H1 (cell line): ENCODE results near the gene NAALADL1. TPM values are rescaled to one million over a fixed set of nuclear protein-coding genes. Genes with fewer than 3 reads are reported as not detected.

Experiments used
- CTCF ChIA-PET: fragments of 300-600 bp; sonication (Branson Sonifier 250); formaldehyde crosslinking; loops from one replicate; lab custom pipeline; 2021; ENCODE audit not compliant: partially characterized antibody; lab: Charles Lee
- POLR2A ChIA-PET: fragments of 300-600 bp; sonication (Branson Sonifier 250); formaldehyde crosslinking; loops from one replicate; lab custom pipeline; 2021; ENCODE audit warnings: inconsistent platforms; ENCODE audit not compliant: partially characterized antibody; lab: Charles Lee
- DNase-seq, 2 experiments: peaks; one replicate each; pipeline versions ENCODE4 v3.0.0 to v3.0.0-alpha.2; 2010 to 2022; ENCODE audit warnings: low spot score in 2 of 2, low read depth in 1 of 2, mixed read lengths in 1 of 2
- FAIRE-seq: peaks from 2 replicates; lab custom pipeline; 2011; peaks lifted over from hg19 to GRCh38; lab: Jason Lieb, UNC
- H2AFZ ChIP-seq: 2 replicates; pipeline ENCODE4 v1.8.1; 2012; ENCODE audit warnings: low read length, inconsistent platforms
- H2AK5ac ChIP-seq: 2 replicates; pipeline ENCODE4 v1.6.1; 2013; ENCODE audit warnings: low read depth, low read length
- H2BK120ac ChIP-seq: replicated peaks from 2 replicates; pipeline ENCODE3; 2013; ENCODE audit warnings: low read depth, low read length, inconsistent platforms
- H2BK12ac ChIP-seq: 2 replicates; pipeline ENCODE4 v1.6.1; 2013; ENCODE audit warnings: low read depth, low read length
- H2BK15ac ChIP-seq: 2 replicates; pipeline ENCODE4 v1.6.1; 2013; ENCODE audit warnings: low read length
- H2BK20ac ChIP-seq: 2 replicates; pipeline ENCODE4 v1.6.1; 2013; ENCODE audit warnings: low read length
- H2BK5ac ChIP-seq: 2 replicates; pipeline ENCODE4 v1.6.1; 2013; ENCODE audit warnings: low read depth, low read length
- H3K14ac ChIP-seq: 2 replicates; pipeline ENCODE4 v1.6.1; 2013; ENCODE audit warnings: inconsistent platforms; ENCODE audit not compliant: insufficient read length
- H3K18ac ChIP-seq: 2 replicates; pipeline ENCODE4 v1.6.1; 2013; ENCODE audit warnings: low read length; ENCODE audit errors: extremely low read depth
- H3K23ac ChIP-seq: 2 replicates; pipeline ENCODE4 v1.6.1; 2013; ENCODE audit warnings: inconsistent platforms; ENCODE audit not compliant: insufficient read length
- H3K23me2 ChIP-seq: 2 replicates; pipeline ENCODE4 v1.6.1; 2013; ENCODE audit warnings: low read depth, low read length
- H3K27ac ChIP-seq: 2 replicates; pipeline ENCODE4 v1.6.1; 2011; ENCODE audit warnings: low read depth, low read length, inconsistent platforms
- H3K27me3 ChIP-seq, 4 experiments: replicated peaks in 1 of 4; 1 replicate in 1 of 4; 2 replicates in 3 of 4; pipeline versions ENCODE4 v1.6.1 to v1.8.1; 2011 to 2013; ENCODE audit warnings: low read length in 3 of 4, mild to moderate bottlenecking in 3 of 4, inconsistent platforms in 2 of 4, mixed read lengths in 2 of 4, moderate library complexity in 1 of 4; ENCODE audit not compliant: control insufficient read depth in 3 of 4, insufficient read depth in 3 of 4; ENCODE audit errors: extremely low read depth in 1 of 4
- H3K36me3 ChIP-seq, 4 experiments: 2 replicates each; pipeline versions ENCODE4 v1.6.1 to v1.8.1; 2011 to 2013; ENCODE audit warnings: mild to moderate bottlenecking in 4 of 4, low read length in 3 of 4, moderate library complexity in 2 of 4, control low read depth in 1 of 4, inconsistent platforms in 1 of 4; ENCODE audit not compliant: insufficient read depth in 4 of 4, control insufficient read depth in 2 of 4
- H3K4ac ChIP-seq: replicated peaks from 2 replicates; pipeline ENCODE3; 2013; ENCODE audit warnings: low read length, low read depth, mixed read lengths, inconsistent platforms; ENCODE audit not compliant: insufficient read length
- H3K4me1 ChIP-seq, 4 experiments: replicated peaks in 1 of 4; 1 replicate in 1 of 4; 2 replicates in 3 of 4; pipeline versions ENCODE4 v1.6.1 to v1.8.1; 2011 to 2013; ENCODE audit warnings: low read length in 3 of 4, inconsistent platforms in 2 of 4, mixed read lengths in 1 of 4; ENCODE audit not compliant: insufficient read depth in 4 of 4, control insufficient read depth in 3 of 4
- H3K4me2 ChIP-seq, 2 experiments: 2 replicates each; pipeline versions ENCODE4 v1.6.1 to v1.8.1; 2011 to 2013; ENCODE audit warnings: low read depth in 2 of 2, low read length in 2 of 2, control low read depth in 1 of 2, inconsistent platforms in 1 of 2, mild to moderate bottlenecking in 1 of 2; ENCODE audit not compliant: insufficient read depth in 1 of 2
- H3K4me3 ChIP-seq, 4 experiments: fragments of 200-600, 300-600 bp in 1 of 4; sonication (generic), shearing (Covaris generic), sonication (Bioruptor Twin) in 1 of 4; 2 replicates each; pipeline versions ENCODE4 v1.5.1 to v1.8.1; 2011 to 2016; ENCODE audit warnings: low read length in 4 of 4, low read depth in 3 of 4, control low read depth in 2 of 4, inconsistent platforms in 2 of 4, mild to moderate bottlenecking in 2 of 4, mixed read lengths in 1 of 4, moderate library complexity in 1 of 4; ENCODE audit not compliant: insufficient read depth in 2 of 4; ENCODE audit errors: extremely low read depth in 1 of 4
- H3K56ac ChIP-seq: replicated peaks from 2 replicates; pipeline ENCODE3; 2013; ENCODE audit warnings: low read depth, mild to moderate bottlenecking, mixed read lengths, low read length, inconsistent platforms; ENCODE audit not compliant: insufficient read length
- H3K79me1 ChIP-seq: 2 replicates; pipeline ENCODE4 v1.6.1; 2013; ENCODE audit warnings: low read depth, low read length, control low read depth
- H3K79me2 ChIP-seq, 2 experiments: 2 replicates each; pipeline versions ENCODE4 v1.6.1 to v1.8.1; 2012 to 2013; ENCODE audit warnings: low read length in 2 of 2, mild to moderate bottlenecking in 2 of 2, inconsistent platforms in 1 of 2; ENCODE audit not compliant: insufficient read depth in 2 of 2, control insufficient read depth in 1 of 2
- H3K9ac ChIP-seq, 4 experiments: replicated peaks in 1 of 4; 1 replicate in 1 of 4; 2 replicates in 3 of 4; pipeline versions ENCODE4 v1.6.1 to v1.8.1; 2011 to 2013; ENCODE audit warnings: low read depth in 3 of 4, low read length in 3 of 4, control low read depth in 2 of 4, mild to moderate bottlenecking in 2 of 4, moderate library complexity in 2 of 4, inconsistent platforms in 1 of 4; ENCODE audit errors: extremely low read depth in 1 of 4
- H3K9me3 ChIP-seq, 2 experiments: 2 replicates each; pipeline versions ENCODE4 v1.6.1 to v1.8.1; 2012 to 2013; ENCODE audit warnings: mild to moderate bottlenecking in 2 of 2, moderate library complexity in 2 of 2, control low read depth in 1 of 2, inconsistent platforms in 1 of 2, low read depth in 1 of 2, low read length in 1 of 2, mixed read lengths in 1 of 2; ENCODE audit not compliant: insufficient read depth in 2 of 2
- H4K20me1 ChIP-seq, 2 experiments: replicated peaks in 1 of 2; 2 replicates each; pipeline versions ENCODE3 to v1.8.1; 2011 to 2013; ENCODE audit warnings: inconsistent platforms in 2 of 2, low read length in 2 of 2, mild to moderate bottlenecking in 1 of 2; ENCODE audit not compliant: insufficient read depth in 2 of 2, control insufficient read depth in 1 of 2
- H4K5ac ChIP-seq: 2 replicates; pipeline ENCODE4 v1.6.1; 2013; ENCODE audit warnings: low read length, low read depth, mixed read lengths, inconsistent platforms; ENCODE audit not compliant: insufficient read length
- H4K8ac ChIP-seq: 2 replicates; pipeline ENCODE4 v1.8.0; 2013; ENCODE audit warnings: mild to moderate bottlenecking, moderate library complexity, low read length, inconsistent platforms; ENCODE audit not compliant: insufficient read depth; ENCODE audit errors: extremely low read depth
- H4K91ac ChIP-seq: replicated peaks from 2 replicates; pipeline ENCODE3; 2013; ENCODE audit warnings: low read length, mixed read lengths, inconsistent platforms; ENCODE audit not compliant: insufficient read length
- ATF3 ChIP-seq: IDR thresholded peaks from 2 replicates; pipeline ENCODE4 v1.6.1; 2011; ENCODE audit warnings: low read depth, mild to moderate bottlenecking, low read length; ENCODE audit not compliant: insufficient read depth
- CHD1 ChIP-seq: IDR thresholded peaks from 2 replicates; pipeline ENCODE4 v1.6.1; 2012; ENCODE audit warnings: low read depth, low read length, improper control_type of control experiment
- EP300 ChIP-seq, 2 experiments: IDR thresholded peaks; 1 replicate in 1 of 2; 2 replicates in 1 of 2; pipeline ENCODE4 v1.6.1; 2011 to 2012; ENCODE audit warnings: low read depth in 2 of 2, low read length in 2 of 2, mild to moderate bottlenecking in 2 of 2, borderline replicate concordance in 1 of 2, inconsistent platforms in 1 of 2, moderate library complexity in 1 of 2
- JUND ChIP-seq: IDR thresholded peaks from 2 replicates; pipeline ENCODE4 v1.6.1; 2011; ENCODE audit warnings: mild to moderate bottlenecking, improper control_type of control experiment, low read length
- NANOG ChIP-seq: IDR thresholded peaks from 2 replicates; pipeline ENCODE4 v1.6.1; 2011; ENCODE audit warnings: low read length, low read depth, mild to moderate bottlenecking, inconsistent platforms; ENCODE audit not compliant: insufficient read depth, poor library complexity, severe bottlenecking
- PHF8 ChIP-seq: fragments of 200-600 bp; sonication (generic); conservative IDR thresholded peaks from 2 replicates; pipeline ENCODE4 v1.7.1; 2012; ENCODE audit warnings: low read depth, mild to moderate bottlenecking, inconsistent platforms, low read length, moderate library complexity
- SIX5 ChIP-seq: IDR thresholded peaks from 2 replicates; pipeline ENCODE4 v1.6.1; 2011; ENCODE audit warnings: mild to moderate bottlenecking, low read depth, low read length
- SRF ChIP-seq: IDR thresholded peaks from 2 replicates; pipeline ENCODE4 v1.6.1; 2011; ENCODE audit warnings: mild to moderate bottlenecking, low read depth, low read length, moderate library complexity
- SUZ12 ChIP-seq: fragments of 200-600 bp; sonication (generic); IDR thresholded peaks from 2 replicates; pipeline ENCODE4 v1.6.1; 2012; ENCODE audit warnings: mild to moderate bottlenecking, inconsistent platforms, low read length, moderate library complexity, mixed read lengths
- TAF1 ChIP-seq: IDR thresholded peaks from 2 replicates; pipeline ENCODE4 v1.6.1; 2011; ENCODE audit warnings: mild to moderate bottlenecking, low read depth, low read length
- WGBS, 2 experiments: shearing (Covaris generic) in 1 of 2; methylation state at CpG; one replicate each; pipeline versions ENCODE4 v1.1.6 to v1.1.7; 2013 to 2015; ENCODE audit warnings: low lambda C conversion rate in 2 of 2, mixed read lengths in 2 of 2, inconsistent platforms in 1 of 2, low coverage in 1 of 2, missing lambda C conversion rate in 1 of 2; ENCODE audit not compliant: insufficient replicate concordance in 2 of 2, insufficient coverage in 1 of 2, insufficient read length in 1 of 2; ENCODE audit errors: extremely low coverage in 1 of 2, missing lambda C conversion rate in 1 of 2; 5-methylcytosine and 5-hydroxymethylcytosine counted together
- polyA plus RNA-seq, 7 experiments: library from polyadenylated mRNA; depleted of rRNA in 3 of 7; stranded (reverse) in 5 of 7; unstranded in 2 of 7; fragments of >200 nt in 5 of 7; fragments of 200-250 nt in 2 of 7; gene quantifications; 1 replicate in 5 of 7; 2 replicates in 1 of 7; 4 replicates in 1 of 7; pipeline versions ENCODE4 v1.2.1 to v1.2.3, GENCODE V29; 2011 to 2013; ENCODE audit warnings: missing spikeins in 2 of 7, mixed read lengths in 2 of 7
- total RNA-seq: library from RNA; stranded (reverse); fragmentation: NEBNext Ultra II Directional; extraction: Animal tissue kit (Norgen Biotek cat#: 25700); gene quantifications from 2 replicates; pipeline ENCODE4 v1.2.1, GENCODE V29; 2021

Gene NAALADL1
- total and polyA plus RNA-seq, 2 of the 8 experiments (the other 6 are each of a cell fraction or from before 2014, with no cell fraction given), result 7.5 to 9.9 TPM

GRCh38 chr11:65072631-65072966, 14.2 kb upstream of the NAALADL1 start:
- H2BK5ac ChIP-seq, result no peak overlapping the region
- FAIRE-seq (no peak), DNase-seq (no peak)
- H4K8ac ChIP-seq, result no peak overlapping the region
- H4K20me1 ChIP-seq, result peaks cover 3 to 4% of the 10 kb centered on the region in 2 experiments
- H2BK20ac ChIP-seq, result no peak overlapping the region
- H3K27ac ChIP-seq, result no peak overlapping the region
- H3K4me3 ChIP-seq, result no peak overlapping the region
- no peak overlapping the region for H3K14ac ChIP-seq
- ChIA-PET POLR2A (interaction anchor here (0.5 to 21.6 kb wide), 7 partner anchors 10 to 429 kb away, joined by 3 to 230 read pairs (median 3); partner anchors contain the start of genes CDCA5, VPS51 and ZFPL1), CTCF (interaction anchor here (1.1 to 1.5 kb wide), 3 partner anchors 10 to 59 kb away, joined by 3 to 9 read pairs (median 4); partner anchors contain the start of gene ARL2)
- H2AK5ac ChIP-seq, result no peak overlapping the region
- H3K79me1 ChIP-seq, result peaks cover 3% of the 10 kb centered on the region; the same call in 1 of the 2 replicates
- no peak overlapping the region for H2BK12ac ChIP-seq
- peaks cover 0 to 4% (median under 1%) of the 10 kb centered on the region in 4 experiments; a peak in 3 of 7 replicates for H3K4me1 ChIP-seq
- no peak overlapping the region for H2BK15ac ChIP-seq
- 88% methylated on average over 1 of the region's 1 CpG; no CpG with 5 or more reads in 1 of the 2 experiments for WGBS, 2 experiments
- H4K5ac ChIP-seq, result no peak overlapping the region
- H3K56ac ChIP-seq, result no peak overlapping the region
- no peak overlapping the region for H3K4ac ChIP-seq
- no peak overlapping the region for H3K4me2 ChIP-seq
- no peak overlapping the region for H4K91ac ChIP-seq
- H3K23ac ChIP-seq, result no peak overlapping the region
- H3K9ac ChIP-seq, result no peak overlapping the region
- peaks cover 4 to 14% (median 11%) of the 10 kb centered on the region in 4 experiments; a peak in 7 of 8 replicates for H3K36me3 ChIP-seq
- no peaks in the 10 kb centered on the region for H3K9me3 ChIP-seq
- H3K79me2 ChIP-seq, result peaks cover 0 to 5% of the 10 kb centered on the region in 2 experiments; a peak in 1 of 4 replicates
- H2BK120ac ChIP-seq, result no peak overlapping the region
- H2AFZ ChIP-seq, result no peak overlapping the region
- H3K23me2 ChIP-seq, result no peaks in the 10 kb centered on the region
- H3K27me3 ChIP-seq, result no peaks in the 10 kb centered on the region
- no peak overlapping the region for H3K18ac ChIP-seq
- TF ChIP-seq SIX5, result no peak
- TF ChIP-seq JUND, result no peak
- no peak for TF ChIP-seq EP300 (IDR thresholded peaks at IDR 0.05; ENCODE audit: borderline replicate concordance in 1 of 2, low read depth in 2 of 2, low read length in 2 of 2)
- TF ChIP-seq SUZ12, result no peak
- TF ChIP-seq SRF, result no peak
- TF ChIP-seq ATF3, result no peak
- TF ChIP-seq CHD1, result no peak
- no peak for TF ChIP-seq PHF8
- TF ChIP-seq TAF1, result no peak
- no peak for TF ChIP-seq NANOG
